Stimulated activated CD4-positive, alpha-beta T cell treated with anti-CD3 and anti-CD28 coated beads, Interleukin-15, amount 100 ng/mL, for 1 hour (primary cell): Measurements from ENCODE around the gene PYDC2.

Source experiments
- DNase-seq, 2 donors: peaks; one replicate each; pipeline ENCODE4 v3.0.0-alpha.2; 2020; ENCODE audit warnings: low read depth in 1 of 2, low spot score in 1 of 2

The PYDC2 gene

GRCh38 chr3:191461113-191461595 lies at the start of gene PYDC2:
Gene PYDC2 (plus strand): TSS chr3:191461163. CDS start chr3:191461163, 0 bp downstream.
- no peak for DNase-seq

- no peak for DNase-seq
Measured at GRCh38 chr3:191412759-191413158, 48.2 kb upstream of the PYDC2 start.

- DNase-seq = no peak
Measured at GRCh38 chr3:191414286-191414685, 46.7 kb upstream of the PYDC2 start.

GRCh38 chr3:191414732-191415131 lies 46.2 kb upstream of the PYDC2 start:
- DNase-seq = no peak

GRCh38 chr3:191415566-191415965 lies 45.4 kb upstream of the PYDC2 start:
- no peak for DNase-seq

GRCh38 chr3:191417457-191417729 lies 43.6 kb upstream of the PYDC2 start:
- DNase-seq = no peak

- no peak for DNase-seq
Measured at GRCh38 chr3:191420771-191421170, 40.2 kb upstream of the PYDC2 start.

- DNase-seq = no peak
Measured at GRCh38 chr3:191424881-191425280, 36.1 kb upstream of the PYDC2 start.

- no peak for DNase-seq
Measured at GRCh38 chr3:191425322-191425734, 35.6 kb upstream of the PYDC2 start.

- DNase-seq = no peak
Measured at GRCh38 chr3:191426311-191426710, 34.7 kb upstream of the PYDC2 start.

- DNase-seq = no peak
Measured at GRCh38 chr3:191428177-191428576, 32.8 kb upstream of the PYDC2 start.

- no peak for DNase-seq
Measured at GRCh38 chr3:191430103-191430502, 30.9 kb upstream of the PYDC2 start.

GRCh38 chr3:191431160-191431822 lies 29.7 kb upstream of the PYDC2 start:
- DNase-seq = no peak

- no peak for DNase-seq
Measured at GRCh38 chr3:191432162-191432561, 28.8 kb upstream of the PYDC2 start.

- DNase-seq = no peak
Measured at GRCh38 chr3:191434024-191434423, 26.9 kb upstream of the PYDC2 start.

- DNase-seq = no peak
Measured at GRCh38 chr3:191435981-191436380, 25.0 kb upstream of the PYDC2 start.

- no peak for DNase-seq
Measured at GRCh38 chr3:191438150-191438814, 22.7 kb upstream of the PYDC2 start.

- DNase-seq = no peak
Measured at GRCh38 chr3:191440532-191440931, 20.4 kb upstream of the PYDC2 start.

GRCh38 chr3:191441687-191442086 lies 19.3 kb upstream of the PYDC2 start:
- no peak for DNase-seq

- no peak for DNase-seq
Measured at GRCh38 chr3:191444569-191444968, 16.4 kb upstream of the PYDC2 start.

- DNase-seq = no peak
Measured at GRCh38 chr3:191449256-191449655, 11.7 kb upstream of the PYDC2 start.

GRCh38 chr3:191455257-191455952 lies 5.6 kb upstream of the PYDC2 start:
- DNase-seq = no peak
